ENCODE results near the gene RASA4.
A peak's percentile ranks its signal among the peaks of the same experiment; 100 is the strongest.
"Not testable (repeated sequence)": the region's sequence is repeated elsewhere in the genome, so short reads cannot be mapped to it uniquely, and the experiment has no call there.

Gene RASA4

DNA sequence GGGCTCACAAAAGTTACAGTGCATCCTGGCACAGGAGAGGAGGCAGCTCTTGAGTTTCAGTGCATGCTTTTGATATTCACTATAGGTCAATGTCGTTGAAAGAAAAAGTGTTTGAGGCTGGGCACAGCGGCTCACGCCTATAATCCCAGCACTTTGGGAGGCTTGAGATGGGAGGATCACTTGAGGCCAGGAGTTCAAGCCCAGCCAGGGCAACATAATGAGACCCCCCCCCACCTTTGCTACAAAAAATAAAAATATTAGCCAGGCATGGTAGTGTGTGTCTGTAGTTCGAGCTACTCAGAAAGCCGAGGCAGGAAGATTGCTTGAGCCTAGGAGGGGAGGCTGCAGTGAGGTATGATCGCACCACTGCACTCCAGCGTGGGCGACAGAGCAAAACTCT lies 1.6 kb upstream of the RASA4 start:
- not testable (repeated sequence) for H3K4me2 ChIP-seq (ENCODE audit: low read length); H3K27me3 ChIP-seq (ENCODE audit: control insufficient read depth, insufficient read depth, low read length); H3K36me3 ChIP-seq (ENCODE audit: insufficient read depth, low read length); H3K4me1 ChIP-seq (ENCODE audit: control insufficient read depth, insufficient read depth, low read length); H3K9ac ChIP-seq (ENCODE audit: low read depth, low read length); H3K9me3 ChIP-seq (replicated peaks; ENCODE audit: low read length); H3K4me3 ChIP-seq (ENCODE audit: low read length)

DNA sequence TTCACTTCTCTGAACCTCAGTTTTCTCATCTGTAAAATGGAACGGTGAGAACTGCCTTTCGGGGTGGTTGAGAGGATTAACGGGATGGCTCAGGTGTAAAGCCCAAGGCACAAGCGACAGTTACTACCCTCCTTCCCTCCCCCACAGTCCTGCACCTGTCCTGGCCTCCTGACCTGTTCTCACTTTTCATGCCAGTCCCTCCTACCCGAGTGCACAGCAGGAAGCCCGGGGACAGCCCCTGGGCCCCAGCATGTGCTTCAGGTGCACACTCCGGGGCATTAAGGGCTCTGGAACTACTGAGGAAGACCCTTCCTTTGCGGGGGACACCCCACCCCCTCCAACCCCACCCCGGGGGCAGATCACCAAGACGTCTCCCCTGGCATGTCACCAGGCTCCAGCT lies 626 bp downstream of the RASA4 start:
- not testable (repeated sequence) for H3K4me2 ChIP-seq (ENCODE audit: low read length); H3K9me3 ChIP-seq (replicated peaks; ENCODE audit: low read length); H3K36me3 ChIP-seq (ENCODE audit: insufficient read depth, low read length); H3K4me3 ChIP-seq (ENCODE audit: low read length); H3K9ac ChIP-seq (ENCODE audit: low read depth, low read length); H3K27me3 ChIP-seq (ENCODE audit: control insufficient read depth, insufficient read depth, low read length); H3K4me1 ChIP-seq (ENCODE audit: control insufficient read depth, insufficient read depth, low read length)

- not testable (repeated sequence) for H3K36me3 ChIP-seq (ENCODE audit: insufficient read depth, low read length); H3K4me1 ChIP-seq (ENCODE audit: control insufficient read depth, insufficient read depth, low read length); H3K27me3 ChIP-seq (ENCODE audit: control insufficient read depth, insufficient read depth, low read length); H3K9me3 ChIP-seq (replicated peaks; ENCODE audit: low read length); H3K4me2 ChIP-seq (ENCODE audit: low read length); H3K9ac ChIP-seq (ENCODE audit: low read depth, low read length); H3K4me3 ChIP-seq (ENCODE audit: low read length)
These were observed 1.7 kb downstream of the RASA4 start for GRCh38 chr7:102614873-102615272.

DNA sequence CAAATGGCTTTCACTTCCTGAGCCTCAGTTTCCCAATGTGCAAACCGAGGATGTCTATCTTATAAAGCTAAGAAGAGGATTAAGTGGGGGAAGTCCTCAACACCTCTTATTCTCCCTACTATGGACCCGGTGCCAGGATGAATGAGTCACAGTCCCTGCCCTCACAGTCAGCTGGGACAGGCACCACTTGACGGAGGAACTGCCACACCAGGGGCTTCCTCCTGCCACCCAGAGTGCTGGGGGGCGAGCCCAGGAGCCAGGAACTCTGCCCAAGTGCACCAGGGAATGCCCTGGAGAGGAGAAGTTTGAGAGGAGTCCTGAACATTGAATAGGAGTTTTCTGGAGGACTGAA lies 2.2 kb downstream of the RASA4 start:
- not testable (repeated sequence) for H3K4me2 ChIP-seq (ENCODE audit: low read length); H3K27me3 ChIP-seq (ENCODE audit: control insufficient read depth, insufficient read depth, low read length); H3K9ac ChIP-seq (ENCODE audit: low read depth, low read length); H3K4me3 ChIP-seq (ENCODE audit: low read length); H3K4me1 ChIP-seq (ENCODE audit: control insufficient read depth, insufficient read depth, low read length); H3K36me3 ChIP-seq (ENCODE audit: insufficient read depth, low read length); H3K9me3 ChIP-seq (replicated peaks; ENCODE audit: low read length)

- not testable (repeated sequence) for H3K36me3 ChIP-seq (ENCODE audit: insufficient read depth, low read length); H3K4me1 ChIP-seq (ENCODE audit: control insufficient read depth, insufficient read depth, low read length); H3K4me3 ChIP-seq (ENCODE audit: low read length); H3K9ac ChIP-seq (ENCODE audit: low read depth, low read length); H3K9me3 ChIP-seq (replicated peaks; ENCODE audit: low read length); H3K4me2 ChIP-seq (ENCODE audit: low read length); H3K27me3 ChIP-seq (ENCODE audit: control insufficient read depth, insufficient read depth, low read length)
These were observed 2.8 kb downstream of the RASA4 start for GRCh38 chr7:102613575-102614345.

- not testable (repeated sequence) for H3K9ac ChIP-seq (ENCODE audit: low read depth, low read length); H3K4me3 ChIP-seq (ENCODE audit: low read length); H3K36me3 ChIP-seq (ENCODE audit: insufficient read depth, low read length); H3K9me3 ChIP-seq (replicated peaks; ENCODE audit: low read length); H3K4me1 ChIP-seq (ENCODE audit: control insufficient read depth, insufficient read depth, low read length); H3K27me3 ChIP-seq (ENCODE audit: control insufficient read depth, insufficient read depth, low read length)
- H3K4me2 ChIP-seq (ENCODE audit: low read length): peak overlapping the region; percentile 4
These were observed 4.8 kb downstream of the RASA4 start for GRCh38 chr7:102611675-102612325.

- not testable (repeated sequence) for H3K36me3 ChIP-seq (ENCODE audit: insufficient read depth, low read length); H3K4me1 ChIP-seq (ENCODE audit: control insufficient read depth, insufficient read depth, low read length); H3K9ac ChIP-seq (ENCODE audit: low read depth, low read length); H3K4me2 ChIP-seq (ENCODE audit: low read length); H3K27me3 ChIP-seq (ENCODE audit: control insufficient read depth, insufficient read depth, low read length); H3K4me3 ChIP-seq (ENCODE audit: low read length); H3K9me3 ChIP-seq (replicated peaks; ENCODE audit: low read length)
These were observed 5.4 kb downstream of the RASA4 start for GRCh38 chr7:102611013-102611674.

GRCh38 chr7:102610441-102610840 lies 6.1 kb downstream of the RASA4 start:
- H3K9me3 ChIP-seq (replicated peaks; ENCODE audit: low read length); H3K4me1 ChIP-seq (ENCODE audit: control insufficient read depth, insufficient read depth, low read length); H3K27me3 ChIP-seq (ENCODE audit: control insufficient read depth, insufficient read depth, low read length); H3K4me3 ChIP-seq (ENCODE audit: low read length); H3K4me2 ChIP-seq (ENCODE audit: low read length); H3K36me3 ChIP-seq (ENCODE audit: insufficient read depth, low read length); H3K9ac ChIP-seq (ENCODE audit: low read depth, low read length): not testable (repeated sequence)

DNA sequence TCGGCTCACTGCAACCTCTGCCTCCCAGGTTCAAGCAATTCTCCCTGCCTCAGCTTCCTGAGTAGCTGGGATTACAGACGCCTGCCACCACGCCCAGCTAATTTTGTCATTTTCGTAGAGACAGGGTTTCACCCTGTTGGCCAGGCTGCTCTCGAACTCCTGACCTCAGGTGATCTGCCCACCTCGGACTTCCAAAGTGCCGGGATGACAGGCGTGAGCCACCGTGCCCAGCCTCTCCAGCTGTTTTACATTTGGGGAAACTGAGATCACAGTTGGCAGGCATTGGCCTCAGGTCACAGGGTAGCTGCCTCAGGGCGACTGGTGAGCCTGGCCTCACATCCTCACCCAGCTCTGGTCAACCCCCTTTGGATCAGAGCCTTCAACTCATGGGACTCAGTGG lies 6.8 kb downstream of the RASA4 start:
- not testable (repeated sequence) for H3K36me3 ChIP-seq (ENCODE audit: insufficient read depth, low read length); H3K9ac ChIP-seq (ENCODE audit: low read depth, low read length); H3K4me1 ChIP-seq (ENCODE audit: control insufficient read depth, insufficient read depth, low read length); H3K4me3 ChIP-seq (ENCODE audit: low read length); H3K27me3 ChIP-seq (ENCODE audit: control insufficient read depth, insufficient read depth, low read length); H3K9me3 ChIP-seq (replicated peaks; ENCODE audit: low read length); H3K4me2 ChIP-seq (ENCODE audit: low read length)

GRCh38 chr7:102606848-102607247 lies 9.7 kb downstream of the RASA4 start:
- not testable (repeated sequence) for H3K4me2 ChIP-seq (ENCODE audit: low read length); H3K9ac ChIP-seq (ENCODE audit: low read depth, low read length); H3K9me3 ChIP-seq (replicated peaks; ENCODE audit: low read length); H3K4me3 ChIP-seq (ENCODE audit: low read length); H3K27me3 ChIP-seq (ENCODE audit: control insufficient read depth, insufficient read depth, low read length); H3K4me1 ChIP-seq (ENCODE audit: control insufficient read depth, insufficient read depth, low read length); H3K36me3 ChIP-seq (ENCODE audit: insufficient read depth, low read length)

DNA sequence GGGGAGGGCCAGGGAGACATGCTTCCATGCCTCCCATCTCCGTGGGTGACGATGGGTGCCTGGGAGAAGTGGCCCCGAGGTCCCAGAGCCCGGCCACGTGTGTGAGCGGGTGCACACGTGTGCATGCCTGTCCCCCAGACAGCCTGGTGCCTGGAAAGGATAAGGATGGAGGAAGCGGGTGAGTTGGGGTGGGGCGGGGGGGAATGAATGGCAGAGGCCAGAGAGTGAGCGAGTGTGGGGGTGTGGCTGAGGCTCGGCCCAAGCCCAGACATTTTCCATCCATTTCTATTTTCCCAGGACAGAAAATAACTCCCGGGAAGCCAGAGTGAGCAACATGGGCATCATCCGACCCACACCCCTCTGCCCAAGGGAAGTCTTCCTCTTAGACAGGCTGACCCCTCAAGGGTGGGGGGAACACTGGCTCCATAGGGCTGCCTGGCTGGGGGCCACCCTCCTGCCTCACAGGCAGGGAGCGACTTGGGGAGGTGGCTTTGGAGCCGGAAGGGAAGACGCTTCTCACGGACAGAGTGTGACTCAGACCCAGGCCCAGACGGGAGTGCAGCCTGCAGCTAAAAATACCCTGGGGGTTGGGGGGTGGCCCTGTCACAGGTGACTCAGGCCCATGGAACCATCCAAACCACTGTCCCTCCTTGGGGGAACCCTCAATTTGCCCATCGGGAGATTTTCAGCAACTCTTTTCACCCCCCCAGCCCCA lies 12.0 kb downstream of the RASA4 start:
- not testable (repeated sequence) for H3K4me2 ChIP-seq (ENCODE audit: low read length); H3K9me3 ChIP-seq (replicated peaks; ENCODE audit: low read length); H3K36me3 ChIP-seq (ENCODE audit: insufficient read depth, low read length); H3K27me3 ChIP-seq (ENCODE audit: control insufficient read depth, insufficient read depth, low read length); H3K9ac ChIP-seq (ENCODE audit: low read depth, low read length); H3K4me1 ChIP-seq (ENCODE audit: control insufficient read depth, insufficient read depth, low read length); H3K4me3 ChIP-seq (ENCODE audit: low read length)

All from skeletal muscle satellite cell (primary cell).